Uterus (tissue), 2 donors: ENCODE results near the gene MOBP.

Experiments
- CTCF ChIP-seq, 4 experiments: fragments of 200-600 bp in 2 of 4; fragments of 450-650 bp in 2 of 4; sonication (generic) in 2 of 4; IDR thresholded peaks; one replicate each; pipeline ENCODE4 v1.5.1; 2016 to 2019; ENCODE audit warnings: antibody characterized with exemption in 4 of 4, mild to moderate bottlenecking in 2 of 4, moderate library complexity in 1 of 4
- POLR2A ChIP-seq, 2 donors: fragments of 450-650 bp; IDR thresholded peaks; one replicate each; pipeline ENCODE4 v1.6.1; 2016; ENCODE audit warnings: antibody characterized with exemption in 2 of 2, mild to moderate bottlenecking in 1 of 2, moderate library complexity in 1 of 2

GRCh38 chr3:39513791-39514369, 46.4 kb downstream of the MOBP start:
- TF ChIP-seq CTCF (IDR thresholded peaks at IDR 0.05) (no peak), POLR2A (IDR thresholded peaks at IDR 0.05) (no peak)
